Keratinocyte (primary cell): ENCODE results near the gene BANK1.

Source experiments
- EZH2 ChIP-seq: IDR thresholded peaks from one replicate; pipeline ENCODE4 v1.6.1; 2012; ENCODE audit warnings: inconsistent platforms, mild to moderate bottlenecking, low read length, moderate library complexity
- TF ChIP-seq, protein P1 (sequence below), 3 experiments: IDR thresholded peaks in 1 of 3; conservative IDR thresholded peaks in 1 of 3; optimal IDR thresholded peaks in 1 of 3; 2 replicates in 2 of 3; 3 replicates in 1 of 3; pipeline versions ENCODE3 to v1.5.1; 2011; ENCODE audit warnings: low read length in 3 of 3, mild to moderate bottlenecking in 3 of 3, moderate library complexity in 2 of 3, control low read depth in 1 of 3, inconsistent platforms in 1 of 3; ENCODE audit not compliant: insufficient read depth in 2 of 3; ENCODE audit errors: extremely low read depth in 1 of 3

DNA sequence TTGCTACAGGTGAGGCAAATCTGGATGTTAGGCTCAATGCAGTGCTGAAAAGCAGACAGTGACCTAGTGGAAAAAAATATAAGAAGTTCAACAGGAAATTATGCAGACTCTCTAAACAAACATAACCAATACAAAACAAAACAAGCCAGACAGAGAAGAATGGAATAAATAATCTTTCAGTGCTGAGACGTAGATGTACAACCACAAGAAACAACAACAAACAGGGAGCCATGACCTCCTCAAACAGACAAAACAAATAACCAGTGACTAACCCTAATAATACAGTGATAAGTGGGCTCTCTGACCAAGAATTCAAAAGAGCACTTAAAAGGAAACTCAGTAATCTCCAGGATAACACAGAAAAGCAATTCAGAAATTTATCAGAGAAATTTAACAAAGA is 315.5 kb downstream of the BANK1 start:
- TF ChIP-seq, protein P1, sequence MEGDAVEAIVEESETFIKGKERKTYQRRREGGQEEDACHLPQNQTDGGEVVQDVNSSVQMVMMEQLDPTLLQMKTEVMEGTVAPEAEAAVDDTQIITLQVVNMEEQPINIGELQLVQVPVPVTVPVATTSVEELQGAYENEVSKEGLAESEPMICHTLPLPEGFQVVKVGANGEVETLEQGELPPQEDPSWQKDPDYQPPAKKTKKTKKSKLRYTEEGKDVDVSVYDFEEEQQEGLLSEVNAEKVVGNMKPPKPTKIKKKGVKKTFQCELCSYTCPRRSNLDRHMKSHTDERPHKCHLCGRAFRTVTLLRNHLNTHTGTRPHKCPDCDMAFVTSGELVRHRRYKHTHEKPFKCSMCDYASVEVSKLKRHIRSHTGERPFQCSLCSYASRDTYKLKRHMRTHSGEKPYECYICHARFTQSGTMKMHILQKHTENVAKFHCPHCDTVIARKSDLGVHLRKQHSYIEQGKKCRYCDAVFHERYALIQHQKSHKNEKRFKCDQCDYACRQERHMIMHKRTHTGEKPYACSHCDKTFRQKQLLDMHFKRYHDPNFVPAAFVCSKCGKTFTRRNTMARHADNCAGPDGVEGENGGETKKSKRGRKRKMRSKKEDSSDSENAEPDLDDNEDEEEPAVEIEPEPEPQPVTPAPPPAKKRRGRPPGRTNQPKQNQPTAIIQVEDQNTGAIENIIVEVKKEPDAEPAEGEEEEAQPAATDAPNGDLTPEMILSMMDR (optimal IDR thresholded peaks at IDR 0.05 in 1 of 3, IDR thresholded peaks at IDR 0.05 in 1 of 3, conservative IDR thresholded peaks at IDR 0.05 in 1 of 3; ENCODE audit: extremely low read depth in 1 of 3, insufficient read depth in 2 of 3, low read length in 3 of 3), result no peak
- TF ChIP-seq EZH2, result no peak
